Measurements from ENCODE around the gene MS4A3. TPM values are rescaled to one million over a fixed set of nuclear protein-coding genes. Genes with fewer than 3 reads are reported as not detected.
"Not testable (repeated sequence)": the region's sequence is repeated elsewhere in the genome, so short reads cannot be mapped to it uniquely, and the experiment has no call there.

Gene MS4A3
- total RNA-seq, 3 donors from 2014 or later (not counting 1 experiment from before 2014, with no cell fraction given): 1.4 to 62.9 TPM; not detected in 1

GRCh38 chr11:60029015-60029632 lies 27.3 kb upstream of the MS4A3 start:
- 95% methylated on average over 1 of the region's 3 CpGs for WGBS (ENCODE audit: insufficient coverage)
- Histone ChIP-seq H3K9me3 (ENCODE audit: control insufficient read depth, insufficient read depth, low read length) (no peaks in the 10 kb centered on the region), H3K36me3 (ENCODE audit: control insufficient read depth, insufficient read depth, low read length) (no peaks in the 10 kb centered on the region), H3K4me3 (ENCODE audit: low read length) (no peak overlapping the region), H3K27me3 (ENCODE audit: control insufficient read depth, insufficient read depth, low read length) (no peaks in the 10 kb centered on the region), H3K4me1 (ENCODE audit: control insufficient read depth, insufficient read depth, low read length) (no peaks in the 10 kb centered on the region), H3K27ac (ENCODE audit: low read length) (no peak overlapping the region)
- intact Hi-C loops (cut with micrococcal nuclease): no loop called here
- ATAC-seq: no peak
- H3K4me1 Mint-ChIP-seq: no peaks in the 10 kb centered on the region
- H3K27me3 Mint-ChIP-seq (ENCODE audit: low read depth in 2 of 2): no peaks in the 10 kb centered on the region
- no peaks in the 10 kb centered on the region for H3K9me3 Mint-ChIP-seq
- no peaks in the 10 kb centered on the region for H3K36me3 Mint-ChIP-seq
- TF ChIP-seq CTCF (IDR thresholded peaks at IDR 0.05): no peak
- no peak overlapping the region for H3K27ac Mint-ChIP-seq
- DNase-seq: no peak
- H3K4me3 Mint-ChIP-seq: no peak overlapping the region

- Mint-ChIP-seq H3K4me1 (no peaks in the 10 kb centered on the region), H3K9me3 (no peaks in the 10 kb centered on the region), H3K4me3 (no peak within 1 kb of the TSS), H3K36me3 (no peaks in the 10 kb centered on the region), H3K27ac (no peak within 1 kb of the TSS), H3K27me3 (ENCODE audit: low read depth in 2 of 2) (peaks cover 0 to 3% of the 10 kb centered on the region in 2 donors)
- Histone ChIP-seq H3K9me3 (ENCODE audit: control insufficient read depth, insufficient read depth, low read length) (no peaks in the 10 kb centered on the region), H3K36me3 (ENCODE audit: control insufficient read depth, insufficient read depth, low read length) (no peaks in the 10 kb centered on the region), H3K27me3 (ENCODE audit: control insufficient read depth, insufficient read depth, low read length) (no peaks in the 10 kb centered on the region), H3K4me3 (ENCODE audit: low read length) (no peak within 1 kb of the TSS), H3K4me1 (ENCODE audit: control insufficient read depth, insufficient read depth, low read length) (no peaks in the 10 kb centered on the region), H3K27ac (ENCODE audit: low read length) (no peak within 1 kb of the TSS)
- no peak for ATAC-seq
- 87% methylated on average over 8 of the region's 8 CpGs for WGBS (ENCODE audit: insufficient coverage)
- no peak for TF ChIP-seq CTCF (IDR thresholded peaks at IDR 0.05)
- intact Hi-C loops (cut with micrococcal nuclease): no loop called here
- no peak for DNase-seq
Measured at GRCh38 chr11:60040109-60040508, 16.4 kb upstream of the MS4A3 start, which contains the start of gene OOSP2. Gene OOSP2 (plus strand): TSS chr11:60040409. CDS start chr11:60040460, 51 bp downstream.

DNA sequence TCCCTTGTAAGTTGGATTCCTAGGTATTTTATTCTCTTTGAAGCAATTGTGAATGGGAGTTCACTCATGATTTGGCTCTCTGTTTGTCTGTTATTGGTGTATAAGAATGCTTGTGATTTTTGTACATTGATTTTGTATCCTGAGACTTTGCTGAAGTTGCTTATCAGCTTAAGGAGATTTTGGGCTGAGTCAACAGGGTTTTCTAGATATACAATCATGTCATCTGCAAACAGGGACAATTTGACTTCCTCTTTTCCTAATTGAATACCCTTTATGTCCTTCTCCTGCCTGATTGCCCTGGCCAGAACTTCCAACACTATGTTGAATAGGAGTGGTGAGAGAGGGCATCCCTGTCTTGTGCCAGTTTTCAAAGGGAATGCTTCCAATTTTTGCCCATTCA lies 6.0 kb upstream of the MS4A3 start:
- H3K4me3 Mint-ChIP-seq; H3K27ac Mint-ChIP-seq; H3K4me3 ChIP-seq (ENCODE audit: low read length); H3K36me3 ChIP-seq (ENCODE audit: control insufficient read depth, insufficient read depth, low read length); H3K36me3 Mint-ChIP-seq; H3K9me3 Mint-ChIP-seq; H3K9me3 ChIP-seq (ENCODE audit: control insufficient read depth, insufficient read depth, low read length); ATAC-seq; H3K27me3 Mint-ChIP-seq (ENCODE audit: low read depth in 2 of 2); H3K27ac ChIP-seq (ENCODE audit: low read length); DNase-seq; H3K27me3 ChIP-seq (ENCODE audit: control insufficient read depth, insufficient read depth, low read length); intact Hi-C loops (cut with micrococcal nuclease); H3K4me1 ChIP-seq (ENCODE audit: control insufficient read depth, insufficient read depth, low read length); H3K4me1 Mint-ChIP-seq: not testable (repeated sequence)

DNA sequence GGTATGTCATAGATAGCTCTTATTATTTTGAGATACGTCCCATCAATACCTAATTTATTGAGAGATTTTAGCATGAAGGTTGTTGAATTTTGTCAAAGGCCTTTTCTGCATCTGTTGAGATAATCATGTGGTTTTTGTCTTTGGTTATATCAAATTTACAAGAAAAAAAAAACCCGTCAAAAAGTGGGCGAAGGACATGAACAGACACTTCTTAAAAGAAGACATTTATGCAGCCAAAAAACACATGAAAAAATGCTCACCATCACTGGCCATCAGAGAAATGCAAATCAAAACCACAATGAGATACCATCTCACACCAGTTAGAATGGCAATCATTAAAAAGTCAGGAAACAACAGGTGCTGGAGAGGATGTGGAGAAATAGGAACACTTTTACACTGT lies 5.6 kb upstream of the MS4A3 start:
- H3K27ac Mint-ChIP-seq; H3K36me3 ChIP-seq (ENCODE audit: control insufficient read depth, insufficient read depth, low read length); H3K4me3 ChIP-seq (ENCODE audit: low read length); H3K4me1 Mint-ChIP-seq; H3K27ac ChIP-seq (ENCODE audit: low read length); H3K27me3 Mint-ChIP-seq (ENCODE audit: low read depth in 2 of 2); H3K27me3 ChIP-seq (ENCODE audit: control insufficient read depth, insufficient read depth, low read length); ATAC-seq; H3K4me1 ChIP-seq (ENCODE audit: control insufficient read depth, insufficient read depth, low read length); H3K4me3 Mint-ChIP-seq; H3K36me3 Mint-ChIP-seq; H3K9me3 ChIP-seq (ENCODE audit: control insufficient read depth, insufficient read depth, low read length); intact Hi-C loops (cut with micrococcal nuclease); DNase-seq; H3K9me3 Mint-ChIP-seq: not testable (repeated sequence)
- WGBS (ENCODE audit: insufficient coverage): no CpG with 5 or more reads among the region's 3 CpGs

Data from natural killer cell (primary cell).